ENCODE data around the gene KRT78. TPM values are rescaled to one million over a fixed set of nuclear protein-coding genes. Genes with fewer than 3 reads are reported as not detected.

KRT78 gene
- total and polyA plus RNA-seq, 9 of the 15 experiments (the other 6 are each of a cell fraction or from before 2014, with no cell fraction given): not detected

DNA sequence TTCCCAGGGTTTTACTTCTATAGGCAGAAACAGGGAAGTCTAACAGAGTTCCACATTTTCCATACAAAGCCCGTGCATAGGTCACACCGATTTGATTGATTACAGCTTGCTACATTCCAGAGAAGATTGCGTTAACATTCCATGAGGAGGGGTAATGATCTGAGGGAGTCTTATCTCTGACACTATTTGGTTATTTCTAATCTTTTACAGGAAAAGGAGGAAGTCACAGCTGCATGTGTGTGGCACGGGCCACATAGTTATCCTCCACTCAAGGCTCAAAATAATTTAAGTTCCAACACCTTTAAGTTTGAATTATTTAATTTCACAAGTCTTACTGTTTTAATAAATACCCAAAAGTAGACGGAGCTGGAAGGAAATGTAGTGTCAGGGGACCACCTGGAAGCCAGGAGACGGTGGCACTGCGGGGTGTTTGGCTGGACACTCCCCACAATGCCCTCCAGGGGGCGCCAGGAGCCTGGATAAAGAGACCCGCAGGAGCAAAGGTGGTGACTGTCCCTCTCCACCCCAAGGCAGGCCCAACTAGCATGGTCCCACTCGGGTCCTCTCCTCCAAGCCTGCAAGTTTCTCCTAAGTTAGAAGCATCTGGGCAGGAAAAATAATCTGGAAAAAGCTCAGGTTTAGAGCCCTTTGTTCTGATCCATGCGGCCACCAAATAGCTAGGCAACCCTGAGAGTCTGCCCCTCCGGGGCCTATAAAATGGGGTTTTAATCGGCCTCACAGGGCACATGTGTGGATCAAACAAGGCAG, 35.9 kb upstream of the KRT78 start (continued):
- TF ChIP-seq, protein P1, sequence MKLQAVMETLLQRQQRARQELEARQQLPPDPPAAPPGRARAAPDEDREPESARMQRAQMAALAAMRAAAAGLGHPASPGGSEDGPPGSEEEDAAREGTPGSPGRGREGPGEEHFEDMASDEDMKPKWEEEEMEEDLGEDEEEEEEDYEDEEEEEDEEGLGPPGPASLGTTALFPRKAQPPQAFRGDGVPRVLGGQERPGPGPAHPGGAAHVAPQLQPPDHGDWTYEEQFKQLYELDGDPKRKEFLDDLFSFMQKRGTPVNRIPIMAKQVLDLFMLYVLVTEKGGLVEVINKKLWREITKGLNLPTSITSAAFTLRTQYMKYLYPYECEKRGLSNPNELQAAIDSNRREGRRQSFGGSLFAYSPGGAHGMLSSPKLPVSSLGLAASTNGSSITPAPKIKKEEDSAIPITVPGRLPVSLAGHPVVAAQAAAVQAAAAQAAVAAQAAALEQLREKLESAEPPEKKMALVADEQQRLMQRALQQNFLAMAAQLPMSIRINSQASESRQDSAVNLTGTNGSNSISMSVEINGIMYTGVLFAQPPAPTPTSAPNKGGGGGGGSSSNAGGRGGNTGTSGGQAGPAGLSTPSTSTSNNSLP (IDR thresholded peaks at IDR 0.05; ENCODE audit: borderline replicate concordance, low read depth, low read length): no peak
- TF ChIP-seq NKRF (IDR thresholded peaks at IDR 0.05; ENCODE audit: borderline replicate concordance): no peak
- TF ChIP-seq RAD21 (CRISPR knock-in tag; conservative IDR thresholded peaks at IDR 0.05 in 1 of 2, IDR thresholded peaks at IDR 0.05 in 1 of 2): peak; percentile 99 to 100
- no peak for TF ChIP-seq TAF7 (tag; IDR thresholded peaks at IDR 0.05)
- no peak for TF ChIP-seq ZBTB8A (IDR thresholded peaks at IDR 0.05; ENCODE audit: partially characterized antibody)
- TF ChIP-seq ZNF717 (CRISPR knock-in tag; IDR thresholded peaks at IDR 0.05): no peak
- peak; percentile 97 for TF ChIP-seq STAG1 (CRISPR knock-in tag; IDR thresholded peaks at IDR 0.05; ENCODE audit: borderline replicate concordance)
- TF ChIP-seq FOXA1 (IDR thresholded peaks at IDR 0.05; ENCODE audit: borderline replicate concordance): no peak
- TF ChIP-seq ZNF316 (IDR thresholded peaks at IDR 0.05): no peak
- no peak for TF ChIP-seq ILK (tag; IDR thresholded peaks at IDR 0.05; ENCODE audit: borderline replicate concordance, low read depth)
- TF ChIP-seq YY1 (IDR thresholded peaks at IDR 0.05; ENCODE audit: borderline replicate concordance in 1 of 3, control insufficient read depth in 1 of 3, extremely low read depth in 1 of 3, insufficient read depth in 3 of 3, insufficient read length in 1 of 3, insufficient replicate concordance in 2 of 3, low read depth in 1 of 3, low read length in 2 of 3): peak in 1 of 3 experiments; percentile 29
- 0 out of 2 replicates have a peak, but pooled peaks have one; percentile 18 for TF ChIP-seq MYC (IDR thresholded peaks at IDR 0.05; ENCODE audit: low read depth, low read length)
- TF ChIP-seq MYC (CRISPR knock-in tag; IDR thresholded peaks at IDR 0.05; ENCODE audit: borderline replicate concordance, low read depth): no peak
- TF ChIP-seq NR2C1 (IDR thresholded peaks at IDR 0.05): no peak
- no peak for TF ChIP-seq NR2C1 (tag; IDR thresholded peaks at IDR 0.05)
- TF ChIP-seq RBM39 (optimal IDR thresholded peaks at IDR 0.05; ENCODE audit: low read depth, low read length): peak; percentile 54
- TF ChIP-seq ATF7 (IDR thresholded peaks at IDR 0.05): peak; percentile 26; the same call in 1 of the 2 replicates
- TF ChIP-seq ZNF217 (CRISPR knock-in tag; IDR thresholded peaks at IDR 0.05): no peak
- peak; percentile 49 for TF ChIP-seq FOSL1 (tag; conservative IDR thresholded peaks at IDR 0.05)
- TF ChIP-seq CC2D1A (IDR thresholded peaks at IDR 0.05): peak; percentile 96
- TF ChIP-seq, protein P2, sequence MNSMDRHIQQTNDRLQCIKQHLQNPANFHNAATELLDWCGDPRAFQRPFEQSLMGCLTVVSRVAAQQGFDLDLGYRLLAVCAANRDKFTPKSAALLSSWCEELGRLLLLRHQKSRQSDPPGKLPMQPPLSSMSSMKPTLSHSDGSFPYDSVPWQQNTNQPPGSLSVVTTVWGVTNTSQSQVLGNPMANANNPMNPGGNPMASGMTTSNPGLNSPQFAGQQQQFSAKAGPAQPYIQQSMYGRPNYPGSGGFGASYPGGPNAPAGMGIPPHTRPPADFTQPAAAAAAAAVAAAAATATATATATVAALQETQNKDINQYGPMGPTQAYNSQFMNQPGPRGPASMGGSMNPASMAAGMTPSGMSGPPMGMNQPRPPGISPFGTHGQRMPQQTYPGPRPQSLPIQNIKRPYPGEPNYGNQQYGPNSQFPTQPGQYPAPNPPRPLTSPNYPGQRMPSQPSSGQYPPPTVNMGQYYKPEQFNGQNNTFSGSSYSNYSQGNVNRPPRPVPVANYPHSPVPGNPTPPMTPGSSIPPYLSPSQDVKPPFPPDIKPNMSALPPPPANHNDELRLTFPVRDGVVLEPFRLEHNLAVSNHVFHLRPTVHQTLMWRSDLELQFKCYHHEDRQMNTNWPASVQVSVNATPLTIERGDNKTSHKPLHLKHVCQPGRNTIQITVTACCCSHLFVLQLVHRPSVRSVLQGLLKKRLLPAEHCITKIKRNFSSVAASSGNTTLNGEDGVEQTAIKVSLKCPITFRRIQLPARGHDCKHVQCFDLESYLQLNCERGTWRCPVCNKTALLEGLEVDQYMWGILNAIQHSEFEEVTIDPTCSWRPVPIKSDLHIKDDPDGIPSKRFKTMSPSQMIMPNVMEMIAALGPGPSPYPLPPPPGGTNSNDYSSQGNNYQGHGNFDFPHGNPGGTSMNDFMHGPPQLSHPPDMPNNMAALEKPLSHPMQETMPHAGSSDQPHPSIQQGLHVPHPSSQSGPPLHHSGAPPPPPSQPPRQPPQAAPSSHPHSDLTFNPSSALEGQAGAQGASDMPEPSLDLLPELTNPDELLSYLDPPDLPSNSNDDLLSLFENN (IDR thresholded peaks at IDR 0.05; ENCODE audit: low read depth in 2 of 2, low read length in 2 of 2): peak in 1 of 2 experiments; percentile 7; a peak in 1 of 4 replicates

Measured in K562 (cell line).